22Rv1 (cell line): ENCODE measurements around the gene EMP2.

Source experiments
- ZFX ChIP-seq: fragments of 450-650 bp; IDR thresholded peaks from 2 replicates; pipeline ENCODE4 v1.6.1; 2017; ENCODE audit warnings: antibody characterized with exemption, borderline replicate concordance
- TF ChIP-seq, protein P1 (sequence below): fragments of 450-650 bp; IDR thresholded peaks from 2 replicates; pipeline ENCODE4 v1.5.1; 2017; ENCODE audit warnings: mild to moderate bottlenecking

DNA sequence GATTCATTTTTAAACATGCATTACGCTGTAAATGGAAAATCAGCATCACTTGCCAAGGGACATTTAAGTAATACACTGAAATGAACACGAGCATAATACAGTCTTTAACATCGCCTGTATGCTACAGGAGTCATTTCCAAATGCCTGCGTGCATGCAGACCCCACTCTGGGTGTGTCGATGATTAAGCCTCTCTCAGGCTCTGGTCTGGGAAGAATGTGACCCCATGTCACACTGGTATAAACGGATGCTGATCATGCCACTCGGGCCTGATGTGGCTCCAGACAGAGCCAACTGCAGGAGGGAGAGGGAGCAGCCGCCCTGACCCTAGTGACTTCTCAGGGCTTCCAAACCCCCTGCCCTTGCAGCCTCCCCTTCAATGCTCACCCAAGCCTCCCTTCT, 10.8 kb downstream of the EMP2 start:
- TF ChIP-seq, protein P1, sequence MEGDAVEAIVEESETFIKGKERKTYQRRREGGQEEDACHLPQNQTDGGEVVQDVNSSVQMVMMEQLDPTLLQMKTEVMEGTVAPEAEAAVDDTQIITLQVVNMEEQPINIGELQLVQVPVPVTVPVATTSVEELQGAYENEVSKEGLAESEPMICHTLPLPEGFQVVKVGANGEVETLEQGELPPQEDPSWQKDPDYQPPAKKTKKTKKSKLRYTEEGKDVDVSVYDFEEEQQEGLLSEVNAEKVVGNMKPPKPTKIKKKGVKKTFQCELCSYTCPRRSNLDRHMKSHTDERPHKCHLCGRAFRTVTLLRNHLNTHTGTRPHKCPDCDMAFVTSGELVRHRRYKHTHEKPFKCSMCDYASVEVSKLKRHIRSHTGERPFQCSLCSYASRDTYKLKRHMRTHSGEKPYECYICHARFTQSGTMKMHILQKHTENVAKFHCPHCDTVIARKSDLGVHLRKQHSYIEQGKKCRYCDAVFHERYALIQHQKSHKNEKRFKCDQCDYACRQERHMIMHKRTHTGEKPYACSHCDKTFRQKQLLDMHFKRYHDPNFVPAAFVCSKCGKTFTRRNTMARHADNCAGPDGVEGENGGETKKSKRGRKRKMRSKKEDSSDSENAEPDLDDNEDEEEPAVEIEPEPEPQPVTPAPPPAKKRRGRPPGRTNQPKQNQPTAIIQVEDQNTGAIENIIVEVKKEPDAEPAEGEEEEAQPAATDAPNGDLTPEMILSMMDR, result no peak
- TF ChIP-seq ZFX, result no peak
